ENCODE results near the gene CHRM1. TPM values are rescaled to one million over a fixed set of nuclear protein-coding genes. Genes with fewer than 3 reads are reported as not detected.
A peak's percentile ranks its signal among the peaks of the same experiment; 100 is the strongest.

Gene CHRM1
- total RNA-seq, 1 experiment from 2014 or later = 0.41 TPM

DNA sequence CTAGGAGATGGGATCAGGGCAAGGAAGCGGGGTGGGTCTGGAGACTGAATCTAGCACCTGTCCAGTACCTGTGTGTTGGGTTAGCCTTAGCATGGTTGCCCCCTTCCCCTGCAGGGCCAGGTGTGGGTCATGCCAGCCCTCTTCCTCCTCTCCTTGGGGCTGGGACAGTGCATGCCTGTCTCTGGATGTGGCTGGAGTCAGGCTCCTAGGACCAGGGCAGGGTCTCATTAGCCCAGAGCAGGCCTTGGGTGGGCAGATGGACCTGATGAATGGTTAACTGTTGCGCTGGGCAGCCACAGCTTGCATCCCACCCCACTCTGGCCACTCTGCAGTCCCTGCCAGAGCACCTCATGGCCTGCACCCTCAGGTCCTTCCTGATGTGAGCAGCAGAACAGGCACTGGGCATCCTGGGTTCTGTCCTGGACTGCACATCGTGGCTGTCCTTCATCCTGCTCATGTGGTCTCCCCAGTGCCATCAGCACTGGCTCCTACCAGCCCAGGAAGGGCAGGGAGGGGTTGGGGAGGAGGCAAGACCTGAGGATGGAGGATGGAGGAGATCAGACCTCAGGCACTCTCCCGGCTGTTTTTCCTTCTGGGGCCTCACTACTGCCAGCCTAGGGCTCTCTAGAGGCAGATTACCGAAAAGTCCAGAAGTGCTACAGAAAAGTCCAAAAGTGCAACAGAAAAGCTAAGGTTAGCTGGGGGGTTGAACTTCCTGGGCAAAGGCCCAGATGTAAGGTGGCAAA lies 12.8 kb upstream of the CHRM1 start:
- no peak overlapping the region for H3K4me3 ChIP-seq (ENCODE audit: low read depth, low read length, poor library complexity, severe bottlenecking)
- DNase-seq (ENCODE audit: low spot score) = no peak
- TF ChIP-seq CTCF (conservative IDR thresholded peaks at IDR 0.05; ENCODE audit: low read depth, low read length) = no peak
- no peak for TF ChIP-seq EZH2 (IDR thresholded peaks at IDR 0.05; ENCODE audit: borderline replicate concordance, low read depth, low read length, poor library complexity, severe bottlenecking)
- ChIA-PET CTCF (no interaction called here), POLR2A (ENCODE audit: low non-redundant PET) (no interaction called here)
- BruUV-seq (replicated peaks) = no TSS peak
- intact Hi-C loops (cut with micrococcal nuclease; ENCODE audit: unreplicated experiment) = no loop called here
- no peaks in the 10 kb centered on the region for H3K36me3 ChIP-seq (ENCODE audit: insufficient read depth, low read length, poor library complexity, severe bottlenecking)
- H3K27me3 ChIP-seq (replicated peaks; ENCODE audit: insufficient read depth, low read depth, low read length, poor library complexity) = no peaks in the 10 kb centered on the region
- peaks cover 7% of the 10 kb centered on the region for H3K9me3 ChIP-seq (ENCODE audit: low read depth, low read length, poor library complexity, severe bottlenecking)
- H3K4me1 ChIP-seq (ENCODE audit: insufficient read depth, low read length, poor library complexity, severe bottlenecking) = no peaks in the 10 kb centered on the region
- H3K27ac ChIP-seq (ENCODE audit: low read depth, low read length, poor library complexity, severe bottlenecking) = no peak overlapping the region

- no TSS peak for BruUV-seq (replicated peaks)
- H3K27me3 ChIP-seq (replicated peaks; ENCODE audit: insufficient read depth, low read depth, low read length, poor library complexity) = no peaks in the 10 kb centered on the region
- peaks cover 7% of the 10 kb centered on the region for H3K9me3 ChIP-seq (ENCODE audit: low read depth, low read length, poor library complexity, severe bottlenecking)
- DNase-seq (ENCODE audit: low spot score) = no peak
- no peaks in the 10 kb centered on the region for H3K36me3 ChIP-seq (ENCODE audit: insufficient read depth, low read length, poor library complexity, severe bottlenecking)
- H3K4me3 ChIP-seq (ENCODE audit: low read depth, low read length, poor library complexity, severe bottlenecking) = no peak overlapping the region
- CTCF ChIA-PET = no interaction called here
- H3K4me1 ChIP-seq (ENCODE audit: insufficient read depth, low read length, poor library complexity, severe bottlenecking) = no peaks in the 10 kb centered on the region
- POLR2A ChIA-PET (ENCODE audit: low non-redundant PET) = no interaction called here
- TF ChIP-seq CTCF (conservative IDR thresholded peaks at IDR 0.05; ENCODE audit: low read depth, low read length) (no peak), EZH2 (IDR thresholded peaks at IDR 0.05; ENCODE audit: borderline replicate concordance, low read depth, low read length, poor library complexity, severe bottlenecking) (no peak)
- intact Hi-C loops (cut with micrococcal nuclease; ENCODE audit: unreplicated experiment) = no loop called here
- H3K27ac ChIP-seq (ENCODE audit: low read depth, low read length, poor library complexity, severe bottlenecking) = no peak overlapping the region
Measured at GRCh38 chr11:62933285-62933684, 12.1 kb upstream of the CHRM1 start.

- H3K36me3 ChIP-seq (ENCODE audit: insufficient read depth, low read length, poor library complexity, severe bottlenecking) = no peaks in the 10 kb centered on the region
- DNase-seq (ENCODE audit: low spot score) = peak; percentile 70
- intact Hi-C loops (cut with micrococcal nuclease; ENCODE audit: unreplicated experiment) = no loop called here
- no peak overlapping the region for H3K27ac ChIP-seq (ENCODE audit: low read depth, low read length, poor library complexity, severe bottlenecking)
- BruUV-seq (replicated peaks) = no TSS peak
- TF ChIP-seq EZH2 (IDR thresholded peaks at IDR 0.05; ENCODE audit: borderline replicate concordance, low read depth, low read length, poor library complexity, severe bottlenecking) (no peak), CTCF (conservative IDR thresholded peaks at IDR 0.05; ENCODE audit: low read depth, low read length) (no peak)
- CTCF ChIA-PET = interaction anchor here (1.0 to 1.1 kb wide), 3 partner anchors 29 to 92 kb away, joined by 3 to 4 read pairs (median 3); no protein-coding TSS in a partner anchor
- H3K4me3 ChIP-seq (ENCODE audit: low read depth, low read length, poor library complexity, severe bottlenecking) = no peak overlapping the region
- H3K27me3 ChIP-seq (replicated peaks; ENCODE audit: insufficient read depth, low read depth, low read length, poor library complexity) = no peaks in the 10 kb centered on the region
- POLR2A ChIA-PET (ENCODE audit: low non-redundant PET) = interaction anchor here (0.6 to 0.7 kb wide), 3 partner anchors 9 to 591 kb away, joined by 3 to 5 read pairs (median 3); no protein-coding TSS in a partner anchor
- no peaks in the 10 kb centered on the region for H3K9me3 ChIP-seq (ENCODE audit: low read depth, low read length, poor library complexity, severe bottlenecking)
- H3K4me1 ChIP-seq (ENCODE audit: insufficient read depth, low read length, poor library complexity, severe bottlenecking) = peaks cover 3% of the 10 kb centered on the region
Measured at GRCh38 chr11:62931499-62932278, 10.5 kb upstream of the CHRM1 start.
